HG02798 (cell line): Measurements from ENCODE around the gene TFF2.

Experiments
- ATAC-seq: cut with Tn5 transposase; IDR thresholded peaks from one replicate; pipeline ENCODE4 v1.9.1; 2021; ENCODE audit warnings: mild to moderate bottlenecking; ENCODE audit not compliant: unreplicated experiment, poor library complexity

The TFF2 gene

DNA sequence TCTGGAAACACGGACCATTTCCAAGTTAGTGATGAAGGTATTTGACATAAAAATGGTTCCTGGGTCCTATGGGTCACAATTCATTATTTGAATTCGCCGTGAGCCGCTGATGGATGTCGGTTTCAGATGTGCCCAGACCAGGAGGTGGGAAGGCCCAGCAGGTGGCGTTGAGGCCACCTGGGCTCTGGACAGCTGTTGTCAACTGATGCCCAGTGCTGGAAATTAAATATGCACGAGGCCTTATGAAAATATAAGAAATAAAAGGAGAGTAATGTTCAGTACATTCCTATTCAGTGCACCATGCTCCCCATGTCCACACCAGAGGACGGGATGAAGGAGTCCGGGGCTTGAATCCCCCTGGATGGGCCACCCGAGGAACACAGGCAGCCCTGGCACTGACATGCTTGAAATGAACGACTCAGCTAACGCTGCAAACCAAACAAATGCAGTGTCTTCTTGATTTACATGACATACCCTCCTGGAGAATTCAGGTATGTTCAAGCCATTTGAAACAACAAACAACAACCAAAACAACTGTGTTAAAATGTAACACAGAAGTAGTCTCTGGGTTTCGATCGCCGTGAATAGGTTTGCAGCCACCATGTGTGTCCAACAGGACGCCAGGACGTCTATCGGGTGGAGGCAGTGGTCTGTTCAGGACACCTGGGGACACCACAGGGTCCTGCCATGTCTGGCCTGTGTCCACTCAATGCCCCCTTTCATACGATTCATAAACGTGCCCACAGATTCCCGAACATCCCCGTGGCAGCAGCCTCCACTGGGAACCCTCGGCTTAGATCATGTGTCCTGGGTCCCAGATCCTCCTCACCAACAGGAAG is 41.7 kb downstream of the TFF2 start:
- no peak for ATAC-seq

DNA sequence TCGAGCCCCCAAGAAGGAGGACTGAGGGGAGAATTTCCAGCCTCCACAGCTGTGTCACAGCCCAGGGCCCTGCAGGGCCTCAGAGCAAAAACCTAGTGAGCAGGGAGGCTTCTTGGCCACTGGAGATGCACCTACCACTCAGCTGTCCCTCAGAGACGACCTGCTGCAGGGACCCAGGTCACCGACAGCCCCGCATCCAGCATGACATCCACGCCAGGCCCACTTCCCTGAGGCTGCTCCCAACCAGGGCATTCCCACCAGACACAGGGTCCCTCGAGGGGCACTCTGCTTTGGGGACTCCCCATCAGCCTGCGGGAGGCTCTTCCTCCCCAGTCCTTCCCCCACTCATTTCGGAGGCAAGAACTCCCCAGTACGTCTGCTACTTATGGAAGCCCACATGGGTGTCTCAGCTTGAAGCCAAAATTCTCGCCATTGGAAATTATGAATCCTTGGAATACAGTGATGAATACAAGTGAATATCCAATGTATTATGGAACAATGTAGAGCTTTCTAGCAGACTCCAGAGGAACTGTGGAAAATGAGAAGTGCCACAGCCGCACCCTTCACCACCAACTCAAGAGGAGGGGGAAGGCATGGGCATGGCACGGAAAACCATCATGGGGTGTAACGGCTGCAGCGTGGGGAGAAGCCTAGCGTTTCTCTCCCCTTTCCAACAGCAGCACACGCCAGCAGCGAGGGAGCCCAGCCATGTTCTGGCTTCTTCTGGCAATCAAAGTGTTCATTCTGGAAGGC is 42.5 kb downstream of the TFF2 start:
- ATAC-seq, result no peak

- no peak for ATAC-seq
Measured at GRCh38 chr21:42307106-42307505, 43.7 kb downstream of the TFF2 start.

GRCh38 chr21:42306366-42307035 is 44.3 kb downstream of the TFF2 start:
- no peak for ATAC-seq

- no peak for ATAC-seq
Measured at GRCh38 chr21:42305707-42306147, 45.1 kb downstream of the TFF2 start.

GRCh38 chr21:42304556-42305454 is 46.0 kb downstream of the TFF2 start:
- ATAC-seq, result no peak

DNA sequence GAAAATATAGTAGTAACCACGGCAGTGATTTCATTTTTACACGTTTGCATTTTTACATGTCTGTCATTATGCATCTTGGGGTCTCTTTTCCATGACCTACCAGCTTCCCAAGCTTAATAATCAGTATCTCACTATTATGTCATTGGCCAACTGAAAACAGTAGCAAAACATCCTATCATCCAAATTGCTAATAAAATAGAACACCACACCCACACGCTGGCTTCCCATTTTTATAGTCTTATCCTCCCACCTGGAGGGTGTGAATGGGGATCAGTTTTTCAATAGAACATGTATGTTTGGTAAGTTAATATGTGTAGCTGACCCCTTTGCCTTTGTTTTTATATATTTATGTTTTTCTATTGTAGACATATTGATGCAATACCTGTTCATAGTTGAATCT is 47.4 kb downstream of the TFF2 start:
- no peak for ATAC-seq

- ATAC-seq, result no peak
Measured at GRCh38 chr21:42302794-42303193, 48.0 kb downstream of the TFF2 start.

GRCh38 chr21:42302076-42302650 is 48.6 kb downstream of the TFF2 start:
- no peak for ATAC-seq

- ATAC-seq, result no peak
Measured at GRCh38 chr21:42301371-42302075, 49.3 kb downstream of the TFF2 start.

DNA sequence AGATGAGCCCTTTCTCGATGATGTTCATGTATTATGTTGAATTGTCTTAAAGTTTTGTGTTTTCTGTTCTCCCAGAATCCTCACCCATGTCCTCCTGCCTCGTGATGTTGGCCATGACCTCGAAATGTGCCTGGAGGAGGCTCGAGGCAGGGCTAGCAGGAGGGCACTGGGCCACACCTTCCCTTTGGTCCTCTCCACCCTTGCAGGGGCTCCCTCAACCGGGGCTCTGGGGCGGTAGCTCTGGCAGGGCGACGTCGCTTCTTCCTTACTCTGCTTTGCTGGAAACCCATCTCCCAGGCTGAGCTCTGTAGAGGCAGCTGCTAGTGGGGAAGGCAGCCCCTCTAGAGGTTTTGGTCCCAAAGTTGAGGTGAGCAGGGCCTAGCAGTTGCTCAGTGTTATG is 49.8 kb downstream of the TFF2 start:
- no peak for ATAC-seq

DNA sequence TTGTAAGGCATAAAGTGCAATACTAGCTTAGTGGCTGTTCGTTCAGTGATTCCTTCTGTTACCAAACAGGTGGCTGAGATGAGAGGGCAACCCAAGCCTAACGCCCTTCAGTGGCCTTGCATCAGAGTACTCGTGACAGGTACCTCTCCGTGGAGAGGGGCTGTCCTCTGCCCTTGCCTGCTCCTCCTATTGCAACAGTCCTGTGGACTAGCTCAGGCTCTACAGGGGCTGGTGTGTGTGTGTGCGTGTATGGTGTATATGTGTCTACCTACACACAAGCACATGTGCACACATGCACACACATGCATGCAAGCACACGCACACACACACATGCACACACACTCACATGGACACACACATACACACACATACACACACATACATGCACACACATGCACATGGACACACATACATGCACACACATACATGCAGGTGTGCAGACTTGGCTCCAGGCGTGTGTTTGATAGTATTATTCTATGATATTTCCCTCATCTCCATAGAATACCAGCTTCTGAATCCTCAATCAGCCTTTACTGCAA is 50.7 kb downstream of the TFF2 start:
- no peak for ATAC-seq

DNA sequence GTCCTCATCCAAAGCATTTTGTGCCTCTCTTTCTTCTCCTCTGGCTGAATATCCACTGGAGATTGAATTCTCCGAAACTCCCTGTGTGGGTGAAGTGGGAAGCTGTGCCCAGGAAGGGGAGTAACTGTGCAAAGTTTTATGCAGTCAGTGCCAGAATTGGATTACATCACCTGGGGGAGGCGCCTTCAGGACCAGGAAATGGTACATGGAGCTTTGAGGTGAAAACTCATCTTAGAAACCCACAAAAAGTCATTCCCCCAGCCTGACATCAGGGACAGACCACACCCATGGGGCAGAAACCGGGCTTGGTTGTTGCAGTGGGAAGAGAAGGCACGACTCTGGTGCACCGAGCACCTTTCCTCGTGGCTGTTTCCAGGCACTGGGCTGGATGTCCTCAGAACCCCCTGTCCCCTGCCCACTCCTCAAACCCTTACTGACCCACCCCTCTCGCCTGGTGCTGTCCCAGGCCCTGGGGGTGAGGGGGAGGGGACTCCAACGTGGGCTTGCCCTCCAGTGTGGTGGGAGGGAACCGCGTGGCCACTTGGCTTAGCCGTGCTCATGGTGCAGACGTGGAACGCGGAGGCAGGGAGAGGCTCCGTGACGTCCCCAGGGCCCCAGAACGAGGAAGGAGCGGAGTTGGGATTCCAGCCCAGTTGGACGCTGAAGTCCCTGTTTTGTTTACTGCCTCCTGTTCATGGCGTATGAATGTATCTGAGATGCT is 51.3 kb downstream of the TFF2 start:
- ATAC-seq, result no peak

- no peak for ATAC-seq
Measured at GRCh38 chr21:42298657-42299056, 52.1 kb downstream of the TFF2 start.

DNA sequence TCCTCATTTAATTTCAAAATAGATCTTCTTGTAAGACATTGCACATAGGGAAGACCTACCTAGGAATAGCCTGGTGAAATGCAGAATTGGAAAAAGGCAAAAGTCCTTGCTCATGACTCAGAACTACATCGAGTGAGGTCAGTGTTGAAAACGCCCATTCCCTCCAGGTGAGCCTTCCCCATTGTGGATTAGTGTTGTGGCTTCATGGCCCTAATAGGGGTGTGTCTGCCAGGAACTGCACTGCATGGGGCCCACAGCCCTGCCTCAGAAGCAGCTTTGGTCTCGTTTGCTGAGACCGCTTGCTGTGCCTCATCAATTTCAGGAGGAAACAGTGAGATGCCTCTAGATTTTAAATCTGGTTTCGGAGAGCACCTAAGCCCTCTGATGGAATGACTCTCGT is 52.6 kb downstream of the TFF2 start:
- no peak for ATAC-seq

- no peak for ATAC-seq
Measured at GRCh38 chr21:42297377-42297776, 53.4 kb downstream of the TFF2 start.

- no peak for ATAC-seq
Measured at GRCh38 chr21:42296501-42296900, 54.3 kb downstream of the TFF2 start.
